ENCODE measurements around the gene CHPF.

The CHPF gene

DNA sequence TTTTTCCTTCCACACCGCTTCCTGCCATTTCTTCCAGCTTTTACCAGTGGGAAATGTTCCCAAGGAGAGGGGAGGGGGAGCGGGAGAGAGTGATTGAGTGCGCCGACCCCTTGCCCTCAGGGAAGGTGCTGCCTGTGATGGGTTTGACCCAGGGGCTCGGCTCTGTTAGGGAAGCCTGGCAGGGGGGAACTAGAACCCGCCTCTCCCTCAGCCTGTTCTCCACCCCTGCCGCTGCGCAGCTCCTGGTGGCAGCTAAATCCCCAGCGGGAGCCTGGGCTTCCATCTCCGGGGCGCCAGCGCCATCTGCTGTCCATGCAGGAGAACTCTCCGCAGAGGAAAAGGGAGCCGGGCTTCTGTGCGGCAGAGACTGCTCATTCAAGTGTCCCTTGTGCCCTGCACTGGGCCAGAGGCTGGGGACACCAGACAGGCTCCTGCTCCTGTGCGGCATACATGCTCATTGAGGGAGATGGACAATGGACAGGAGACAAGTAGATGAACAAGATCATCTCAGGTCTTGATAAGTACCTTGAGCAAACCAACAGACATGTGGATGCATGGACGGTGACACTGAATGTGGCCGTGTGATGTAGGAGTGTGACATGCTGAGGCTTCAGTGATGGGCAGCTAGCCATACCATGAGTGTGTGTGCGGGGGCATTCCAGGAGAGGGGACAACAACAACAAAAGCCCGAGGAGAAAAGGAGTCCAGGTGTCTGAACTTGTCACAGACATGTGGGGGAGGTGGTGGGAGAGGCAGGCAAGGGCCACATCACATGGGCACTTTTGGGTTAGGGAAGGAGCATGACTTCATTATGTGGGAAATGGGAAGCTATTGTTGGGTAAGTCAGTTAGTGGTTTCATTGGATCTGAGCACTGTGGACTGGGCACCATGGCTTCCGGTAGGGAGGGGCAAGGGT lies 13.3 kb downstream of the CHPF start:
- peak; percentile 81 for DNase-seq

DNA sequence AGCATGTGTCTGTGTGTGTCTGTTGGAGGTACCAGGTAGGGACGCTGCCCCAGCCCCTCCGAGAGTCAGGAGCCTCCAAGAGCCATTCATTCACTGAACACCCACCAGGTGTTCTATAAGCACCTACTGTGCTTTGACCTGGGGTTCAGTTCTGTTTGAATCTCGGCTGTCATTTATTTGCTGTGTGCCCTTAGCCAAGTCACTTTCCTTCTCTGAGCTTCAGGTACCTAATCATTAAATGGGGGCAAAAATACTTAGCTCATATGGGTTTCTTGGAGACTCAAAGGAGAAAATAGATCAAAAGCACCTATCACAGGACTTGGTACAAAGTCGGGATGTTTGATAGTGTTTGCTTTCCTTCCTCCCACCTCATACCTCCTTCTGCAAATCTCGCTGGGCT lies 16.1 kb downstream of the CHPF start:
- DNase-seq: no peak

DNA sequence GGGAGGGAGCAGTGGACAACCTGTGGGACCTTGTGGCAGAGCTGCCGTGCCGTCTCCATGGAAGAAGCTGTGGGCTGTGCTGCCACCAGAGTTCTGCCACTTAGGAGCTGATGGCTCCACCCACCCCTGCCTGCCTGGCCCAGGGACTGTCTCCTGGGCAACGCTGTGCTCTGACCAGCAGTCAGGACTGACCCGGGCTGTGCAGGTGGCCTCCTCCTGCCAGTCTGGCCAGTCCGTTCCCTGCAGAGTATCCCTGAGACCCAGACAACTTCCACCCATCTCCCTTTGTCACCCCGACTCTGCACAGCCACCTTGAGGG lies 16.6 kb downstream of the CHPF start:
- no peak for DNase-seq

DNA sequence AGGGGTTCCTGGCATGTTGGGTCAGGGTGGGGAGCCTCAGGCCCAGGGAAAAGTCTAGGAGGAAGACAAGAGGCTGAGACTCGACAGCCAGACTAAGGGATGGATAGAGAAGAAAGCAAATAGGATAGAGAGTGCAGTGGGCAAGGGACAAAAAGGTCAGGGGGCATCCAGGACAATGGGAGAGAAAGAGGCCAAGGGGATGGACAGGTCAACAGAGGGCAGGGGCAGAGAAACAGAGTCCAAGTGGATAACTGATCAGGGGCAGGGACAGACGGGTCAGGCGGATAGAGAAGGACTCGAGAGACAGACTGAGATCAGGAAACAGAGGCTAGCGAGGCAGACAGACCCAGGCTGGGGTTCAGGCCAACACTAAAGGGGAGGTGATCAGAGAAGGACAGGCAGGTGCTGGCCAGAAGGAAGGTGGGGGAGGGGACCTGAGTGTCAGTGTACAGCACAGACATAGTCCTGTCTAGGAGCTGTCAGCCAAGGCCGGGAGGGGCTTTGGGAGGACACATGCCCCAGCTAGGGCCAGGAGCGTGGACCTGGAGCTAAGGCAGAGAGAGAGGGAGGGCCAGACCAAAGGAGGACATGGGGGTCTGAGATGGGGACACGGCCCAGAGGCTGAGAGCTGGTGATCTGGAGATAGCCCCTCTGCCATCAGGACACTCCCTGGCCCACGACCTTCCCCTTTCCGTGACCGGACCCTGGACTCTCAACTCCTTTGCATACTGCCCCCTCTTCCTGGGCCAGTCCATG lies 17.1 kb downstream of the CHPF start:
- DNase-seq: no peak

DNA sequence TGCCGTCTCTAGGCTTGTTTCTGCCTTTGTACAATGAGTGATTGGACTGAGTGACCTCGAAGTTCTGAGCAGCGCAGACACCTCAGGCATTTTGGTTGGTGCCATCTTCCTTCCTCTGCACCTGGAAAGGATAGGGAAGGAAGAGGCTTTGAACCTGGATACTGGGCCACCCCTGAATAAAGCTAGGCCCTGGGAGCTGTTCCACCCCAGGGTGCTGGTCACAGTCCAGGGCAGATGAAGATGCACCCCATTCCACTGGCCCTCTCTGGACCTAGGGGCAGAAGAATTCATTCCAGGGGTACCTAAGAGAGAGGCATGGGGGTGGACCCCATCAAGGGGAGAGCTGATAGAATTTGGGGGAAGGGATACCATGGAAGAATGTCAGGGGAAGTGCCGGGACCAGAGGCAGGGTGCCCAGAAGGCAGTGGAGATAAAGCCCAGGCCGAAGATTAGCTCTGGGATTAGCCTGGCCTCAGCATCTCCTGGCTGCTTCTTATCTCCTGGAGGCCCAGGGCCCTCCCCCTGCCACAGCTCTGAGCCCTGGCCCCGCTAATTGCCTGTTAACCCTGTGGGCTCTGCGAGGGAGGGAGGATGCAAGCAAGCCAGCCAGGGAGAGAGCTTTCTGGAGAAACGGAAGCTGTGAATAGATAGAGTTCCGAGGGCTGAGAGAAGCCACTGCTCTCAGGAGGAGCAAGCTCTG lies 17.9 kb downstream of the CHPF start:
- DNase-seq: no peak

DNA sequence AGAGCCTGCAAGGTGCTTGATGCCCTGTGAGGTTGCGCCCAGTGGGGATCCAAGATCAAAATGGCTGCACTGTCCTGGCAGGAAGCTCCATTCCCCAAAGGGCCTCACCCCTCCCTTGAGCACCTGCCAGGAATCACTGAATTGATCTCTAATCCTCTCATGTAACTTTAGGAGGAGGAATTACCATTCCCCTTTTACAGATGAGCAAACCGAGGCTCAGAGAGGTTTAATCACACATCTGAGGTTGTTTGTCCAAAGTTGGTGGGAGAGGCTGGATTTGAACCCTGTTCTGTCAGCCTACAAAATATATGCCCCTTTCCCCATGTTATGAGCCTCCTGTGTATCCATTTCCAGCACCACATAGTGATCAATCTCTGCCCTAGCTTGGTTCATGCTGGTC lies 18.8 kb downstream of the CHPF start:
- DNase-seq: no peak

DNA sequence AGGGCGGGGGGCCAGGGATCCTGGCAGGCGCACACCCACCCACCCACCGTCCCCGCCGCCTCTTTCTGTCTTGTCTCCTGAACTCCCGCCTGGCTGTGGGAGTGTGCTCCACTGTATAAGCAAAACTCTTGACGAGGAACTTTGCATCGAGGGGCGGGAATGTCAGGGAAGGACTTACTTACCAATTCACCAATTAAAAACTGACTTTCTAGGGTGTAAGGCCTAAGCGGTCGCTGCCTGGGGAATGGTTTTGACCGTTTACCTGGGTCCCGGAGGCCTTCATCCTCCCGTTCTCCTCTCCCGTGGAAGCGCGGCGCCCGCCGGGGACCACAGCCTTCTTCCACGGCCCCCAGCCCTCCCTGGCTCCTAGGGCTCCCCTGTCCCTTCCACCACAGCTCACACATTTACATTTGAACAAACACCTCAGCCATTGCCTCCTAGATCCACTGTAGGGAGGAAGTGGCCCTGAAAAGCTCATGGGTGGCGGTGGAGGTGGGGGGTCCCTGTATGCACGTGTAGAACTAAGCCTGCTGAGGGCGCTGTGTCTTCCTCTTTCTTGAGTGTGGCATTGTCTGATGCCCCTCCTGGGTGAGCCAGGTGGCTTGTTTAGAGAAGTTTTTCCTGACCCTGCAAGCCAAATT lies 20.5 kb downstream of the CHPF start:
- peak; percentile 26 for DNase-seq

DNA sequence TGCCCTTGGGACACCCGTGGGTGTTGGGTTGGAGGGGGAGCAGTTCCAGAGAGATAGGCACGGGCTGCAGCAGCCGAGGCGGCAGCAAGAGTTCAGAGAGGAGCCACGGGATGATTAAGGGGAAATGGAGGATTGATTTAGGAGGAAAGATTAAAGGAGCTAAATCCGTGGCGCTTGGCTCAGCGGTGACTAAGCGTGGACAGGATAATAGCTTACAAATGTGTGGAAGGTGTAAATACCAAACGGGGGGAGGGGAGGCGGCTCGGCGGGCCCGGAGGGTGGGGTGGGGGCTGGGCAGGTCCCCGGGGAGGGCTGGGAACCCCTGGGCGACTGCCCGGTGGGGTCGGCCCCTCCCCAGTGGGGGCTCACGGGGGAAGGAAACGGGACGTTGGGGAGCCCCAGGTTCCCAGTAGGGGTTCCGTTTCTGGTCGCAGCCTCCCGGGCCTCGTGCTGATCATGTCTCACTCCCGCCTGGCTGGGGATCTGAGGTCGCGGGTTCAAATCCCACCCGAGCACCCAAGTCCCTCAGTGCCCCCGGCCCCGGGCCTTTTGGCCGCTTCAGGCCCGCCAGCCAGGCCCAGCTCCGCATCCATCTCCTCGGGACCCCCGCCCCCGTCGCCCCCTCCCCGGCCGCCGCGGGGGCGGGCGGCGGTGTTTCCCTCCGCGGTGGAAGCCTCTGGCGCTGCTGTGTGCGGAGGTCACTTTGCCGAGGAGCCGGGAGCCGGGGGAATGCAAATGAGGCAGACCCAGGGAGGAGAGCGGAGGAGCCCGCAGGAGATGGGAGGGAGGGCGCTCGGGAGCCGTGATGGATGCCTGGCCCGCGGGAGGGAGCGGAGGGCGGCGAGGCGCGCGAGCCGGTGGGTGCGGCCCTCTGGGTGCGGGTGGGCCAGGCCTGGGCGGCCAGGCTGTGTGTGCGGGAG lies 21.2 kb downstream of the CHPF start:
- DNase-seq: peak; percentile 92

DNA sequence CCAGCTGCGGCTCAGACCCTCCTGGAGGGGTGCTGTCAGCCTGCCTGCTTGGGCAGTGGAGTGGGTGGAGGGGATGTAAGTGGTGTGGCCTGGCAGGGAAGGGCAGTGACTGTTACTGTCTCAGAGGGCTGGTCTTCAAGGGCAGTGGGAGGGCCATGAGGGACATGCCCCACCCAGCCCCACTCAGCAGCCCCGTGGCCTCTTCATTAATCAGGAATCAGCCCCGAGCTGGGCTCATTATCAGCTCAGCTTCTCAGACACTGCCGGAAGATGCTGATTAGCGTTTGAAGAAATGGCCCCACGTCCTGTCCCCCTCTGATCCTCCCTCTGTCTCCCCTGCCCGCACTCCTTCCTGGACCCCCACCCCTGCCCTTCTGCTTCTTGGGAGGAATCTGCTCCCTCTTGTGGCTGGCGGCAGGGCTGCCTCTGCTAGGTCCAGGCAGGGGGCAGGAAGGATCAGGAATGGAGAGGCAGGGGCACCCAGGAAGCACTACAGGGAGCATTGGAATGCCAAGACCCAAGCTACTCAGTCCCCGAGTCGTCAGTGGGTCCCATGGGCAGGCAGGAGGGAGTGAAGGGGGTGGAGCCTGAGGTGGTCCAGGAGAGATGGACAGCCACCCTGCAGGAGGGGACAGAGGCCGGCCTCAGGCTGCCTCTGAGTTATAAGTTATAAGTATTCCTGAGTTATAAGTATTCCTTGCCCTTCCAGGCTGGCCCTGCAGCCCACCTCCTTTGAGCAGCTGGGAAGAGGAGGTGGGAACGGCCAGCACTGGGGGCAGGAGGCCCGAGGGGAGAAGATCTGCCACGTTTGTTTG lies 22.3 kb downstream of the CHPF start:
- peak; percentile 40 for DNase-seq

DNA sequence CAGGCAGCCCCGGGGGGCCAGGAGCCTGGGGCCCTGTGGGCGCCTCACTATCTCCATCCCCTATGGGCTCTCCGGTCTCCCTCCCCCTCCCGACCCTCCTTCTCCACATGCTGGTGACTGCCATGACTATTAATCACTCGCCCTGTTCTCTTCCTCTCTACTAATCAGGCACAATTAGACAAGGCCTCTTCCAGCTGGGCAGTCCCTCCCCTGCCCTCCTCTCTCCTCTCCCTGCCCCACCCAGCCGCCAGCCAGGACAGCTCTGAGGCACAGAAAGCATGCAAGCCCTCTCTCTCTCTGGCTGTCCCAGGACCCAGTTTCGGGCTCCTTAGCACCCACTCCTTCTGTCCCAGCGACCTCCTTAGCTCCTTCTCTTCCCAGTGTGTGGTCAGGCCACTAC lies 23.5 kb downstream of the CHPF start:
- DNase-seq: no peak

DNA sequence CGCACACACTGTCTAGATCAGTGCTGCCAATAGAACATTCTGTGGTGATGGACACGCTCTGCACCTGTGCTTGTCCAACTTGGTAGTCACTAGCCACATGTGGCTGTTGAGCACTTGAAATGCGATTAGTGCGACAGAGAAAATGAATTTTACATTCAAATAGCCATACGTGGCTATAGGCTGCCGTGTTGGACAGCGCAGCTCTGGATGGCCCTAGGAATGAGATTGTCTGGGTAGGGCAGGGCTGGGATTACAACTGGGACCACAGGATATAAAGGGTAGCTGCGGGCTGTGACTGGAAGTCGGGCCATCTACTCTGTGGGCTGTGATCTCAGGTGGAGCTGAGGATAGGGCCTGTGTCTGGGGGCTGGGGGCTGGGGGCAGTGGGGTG lies 24.1 kb downstream of the CHPF start:
- no peak for DNase-seq

DNA sequence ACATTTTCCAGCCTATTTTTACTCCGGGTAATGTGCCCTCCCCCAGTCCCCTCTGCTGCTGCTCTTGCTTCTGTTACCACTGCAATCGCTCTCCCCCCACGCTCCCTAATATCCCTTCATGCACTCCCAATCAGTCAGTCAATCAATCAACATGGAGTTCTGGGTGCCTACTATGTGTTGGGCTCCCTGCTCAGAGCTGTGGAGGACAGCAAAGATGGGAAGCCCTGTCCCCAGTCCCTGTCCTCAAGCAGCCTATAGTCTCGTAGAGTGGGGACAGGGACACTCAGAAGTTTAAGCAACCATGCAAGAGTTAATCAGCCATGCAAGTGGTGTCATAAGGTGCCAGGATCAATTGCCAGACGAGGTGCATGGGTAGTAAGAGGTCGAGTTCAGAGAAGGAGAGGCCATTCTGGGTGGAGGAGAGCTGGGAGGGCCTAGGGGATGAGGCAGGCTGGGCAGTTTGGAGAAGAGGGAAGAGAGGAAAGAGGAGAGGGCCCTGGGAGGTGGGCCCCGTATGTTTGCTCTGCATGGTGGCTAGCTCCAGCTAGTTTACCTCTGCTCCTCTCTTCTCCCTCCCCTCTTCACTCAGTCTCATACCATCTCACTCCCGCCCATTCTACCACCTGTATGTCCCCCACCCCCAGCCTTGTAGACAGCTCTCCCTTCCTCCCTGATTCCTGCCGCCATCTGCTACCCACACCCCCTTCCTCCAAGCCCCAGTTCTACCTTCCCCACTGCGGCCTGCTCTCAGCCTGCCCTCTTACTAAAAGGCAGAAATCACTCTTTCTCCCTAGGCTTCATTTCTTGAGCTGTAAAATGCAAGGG lies 25.4 kb downstream of the CHPF start:
- DNase-seq: no peak

DNA sequence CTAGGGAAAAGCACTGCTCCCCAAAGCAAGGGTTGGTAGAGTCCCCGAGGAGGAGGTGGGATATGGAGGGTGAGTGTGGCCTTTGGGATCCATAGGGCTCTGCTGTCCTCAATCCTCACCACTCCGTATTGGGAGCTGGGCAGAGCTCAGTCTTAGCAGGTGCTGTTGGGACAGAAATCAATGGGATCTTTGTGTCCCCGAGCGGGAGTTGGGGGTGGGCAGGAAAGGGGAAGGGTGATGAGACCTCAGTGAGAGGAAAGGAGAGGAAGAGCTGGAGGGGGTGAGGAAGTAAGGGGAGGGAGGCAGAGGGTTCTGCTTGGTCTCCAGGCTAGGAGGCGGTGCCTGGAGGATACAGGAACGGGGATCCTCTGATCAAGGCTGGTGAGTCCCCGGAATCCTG lies 26.7 kb downstream of the CHPF start:
- DNase-seq: no peak

DNA sequence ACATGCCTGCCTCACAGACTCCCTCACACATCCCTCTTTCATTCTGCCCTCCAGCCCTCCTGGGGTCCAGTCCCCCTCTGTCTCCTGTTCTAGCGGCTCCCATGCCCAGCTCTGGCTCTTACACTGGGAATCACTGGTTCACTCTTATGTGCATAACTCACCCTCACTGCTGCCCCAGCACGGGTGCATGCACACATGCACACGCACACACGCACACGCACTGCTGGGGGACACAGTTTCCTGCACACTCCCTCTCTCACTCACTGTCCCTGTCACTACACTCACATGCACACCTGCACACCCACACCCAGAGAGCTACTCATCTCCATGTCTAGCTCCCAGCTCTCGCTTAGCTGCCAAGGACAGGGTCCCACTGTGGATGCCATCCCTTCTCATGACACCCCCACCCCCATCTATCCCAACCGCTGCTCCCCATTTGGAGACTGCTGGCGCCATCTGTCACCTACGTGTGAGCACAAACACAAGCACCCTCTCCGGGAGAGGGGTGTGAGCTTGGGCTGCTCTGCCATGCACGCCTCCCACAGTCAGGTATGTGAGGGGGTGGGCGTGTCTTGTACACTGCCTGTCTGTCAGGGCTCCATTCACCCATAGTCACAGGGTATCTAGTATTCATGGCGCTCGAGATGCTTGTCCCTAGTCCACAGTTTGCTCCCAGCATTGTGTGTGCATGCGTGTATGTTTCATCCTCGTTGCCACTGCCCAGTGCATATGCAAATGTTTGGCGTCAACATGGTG lies 27.6 kb downstream of the CHPF start:
- no peak for DNase-seq

DNA sequence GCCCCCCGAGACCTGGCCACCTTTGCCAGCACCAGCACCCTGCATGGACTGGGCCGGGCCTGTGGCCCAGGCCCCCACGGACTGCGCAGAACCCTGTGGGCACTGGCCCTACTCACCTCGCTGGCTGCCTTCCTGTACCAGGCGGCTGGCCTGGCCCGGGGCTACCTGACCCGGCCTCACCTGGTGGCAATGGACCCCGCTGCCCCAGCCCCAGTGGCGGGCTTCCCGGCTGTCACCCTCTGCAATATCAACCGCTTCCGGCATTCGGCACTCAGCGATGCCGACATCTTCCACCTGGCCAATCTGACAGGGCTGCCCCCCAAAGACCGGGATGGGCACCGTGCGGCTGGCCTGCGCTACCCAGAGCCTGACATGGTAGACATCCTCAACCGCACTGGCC lies 28.8 kb downstream of the CHPF start:
- DNase-seq: no peak

DNA sequence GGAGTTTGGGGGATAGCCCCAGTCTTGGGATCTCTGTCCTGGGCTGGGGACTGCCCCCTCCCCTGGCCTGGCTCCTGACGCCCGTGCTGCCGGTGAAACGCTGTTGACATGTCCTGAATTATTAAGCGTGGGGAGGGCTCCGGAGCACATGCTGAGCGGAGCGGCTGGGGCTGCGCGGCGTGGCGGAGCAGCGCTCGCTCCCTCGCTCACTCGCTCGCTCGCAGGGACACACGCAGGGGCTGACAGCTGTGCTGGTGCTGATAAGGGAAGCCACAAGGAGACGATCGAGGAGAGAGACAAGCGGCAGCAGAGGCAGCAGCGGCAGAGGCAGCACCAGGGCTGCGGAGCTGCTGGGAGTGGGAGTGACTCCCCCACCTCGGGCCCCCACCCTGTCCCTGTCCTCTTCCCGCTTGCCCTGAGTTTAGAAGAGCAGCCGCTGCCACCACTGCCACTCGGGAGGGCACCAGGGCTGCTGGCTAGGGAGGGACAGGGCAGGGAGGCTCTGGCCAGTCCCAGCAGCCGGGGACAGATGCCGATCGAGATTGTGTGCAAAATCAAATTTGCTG lies 29.3 kb downstream of the CHPF start, which contains the start of gene ASIC4:
Gene ASIC4, plus strand, starts transcription at position 287 of the 566 bp plus-strand sequence. Its CDS starts 243 bp downstream, at position 530.
- DNase-seq: no peak

DNA sequence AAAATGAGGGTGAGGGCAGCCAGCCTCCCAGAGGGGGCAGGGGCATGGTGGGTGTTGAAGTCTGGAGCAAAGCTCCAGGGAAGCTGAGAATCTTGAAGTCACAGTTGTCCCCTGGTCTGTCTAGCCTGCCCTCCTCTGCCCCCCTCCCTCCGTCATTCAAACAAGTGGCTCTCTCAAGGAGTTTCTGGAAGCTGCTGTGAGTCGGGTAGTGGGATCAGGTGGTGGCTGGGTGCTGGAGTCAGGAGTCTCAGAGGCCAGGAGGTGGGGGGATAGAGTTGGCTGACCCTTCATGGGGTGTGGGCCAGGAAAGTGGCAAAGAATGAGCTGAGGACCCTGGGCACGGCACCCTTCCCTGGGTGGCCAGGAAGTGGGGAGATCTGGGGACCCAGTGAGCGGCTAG lies 29.8 kb downstream of the CHPF start:
- no peak for DNase-seq

DNA sequence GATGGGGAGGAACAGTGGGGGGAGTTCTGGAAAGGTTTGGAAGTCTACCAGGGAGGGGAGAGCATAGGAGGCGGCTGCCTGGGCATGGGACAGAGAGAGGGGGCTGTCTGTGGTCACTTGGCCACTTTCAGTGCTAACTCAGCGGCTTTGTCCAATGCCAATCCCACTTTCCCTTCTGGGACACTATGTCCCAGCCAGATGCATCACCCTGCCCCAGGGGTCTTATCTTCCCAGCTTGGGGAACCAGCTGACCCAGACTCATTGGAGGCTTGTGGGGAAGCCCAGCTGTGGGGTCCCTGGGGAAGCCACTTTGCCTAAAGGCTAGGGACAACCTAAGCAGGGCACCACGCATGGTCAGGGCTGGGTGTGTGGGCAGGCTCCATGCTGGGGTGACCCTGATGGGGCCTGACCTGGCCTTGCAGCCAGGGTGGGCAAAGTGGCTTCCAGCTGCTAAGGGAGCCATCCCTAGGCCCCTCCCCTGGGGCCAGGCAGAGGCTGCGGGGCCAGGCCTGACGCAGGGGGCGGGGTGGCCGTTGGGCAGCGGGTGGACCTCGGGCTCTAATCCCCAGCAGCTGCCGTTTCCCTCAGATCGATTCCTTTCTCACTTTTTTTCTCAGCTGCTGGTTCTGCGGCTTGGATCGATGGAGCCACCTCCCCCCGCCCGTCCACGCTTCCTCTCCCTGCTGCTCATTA lies 30.9 kb downstream of the CHPF start:
- DNase-seq: no peak

Data from fibroblast of skin of abdomen (primary cell).